Fibroblast of lung (primary cell): ENCODE data around the gene ROBO1. TPM values are rescaled to one million over a fixed set of nuclear protein-coding genes. Genes with fewer than 3 reads are reported as not detected.

Experiments used
- DNase-seq, 2 donors: peaks; one replicate each; pipeline versions ENCODE4 v3.0.0 to v3.0.0-alpha.2; 2010; ENCODE audit warnings: low read depth in 2 of 2
- H2AFZ ChIP-seq: 2 replicates; pipeline ENCODE4 v1.5.1; 2012; ENCODE audit warnings: low read length, control low read depth, inconsistent platforms
- H3K27ac ChIP-seq: 2 replicates; pipeline ENCODE4 v1.5.1; 2011; ENCODE audit warnings: low read length, control low read depth; ENCODE audit not compliant: insufficient read depth
- H3K27me3 ChIP-seq: 2 replicates; pipeline ENCODE4 v1.5.1; 2011; ENCODE audit warnings: mild to moderate bottlenecking, low read length; ENCODE audit not compliant: control insufficient read depth, insufficient read depth
- H3K36me3 ChIP-seq: 2 replicates; pipeline ENCODE4 v1.5.1; 2011; ENCODE audit warnings: low read length; ENCODE audit not compliant: control insufficient read depth, insufficient read depth
- H3K4me1 ChIP-seq: 2 replicates; pipeline ENCODE4 v1.5.1; 2011; ENCODE audit warnings: low read length; ENCODE audit not compliant: control insufficient read depth, insufficient read depth; ENCODE audit errors: extremely low read depth
- H3K4me2 ChIP-seq: 2 replicates; pipeline ENCODE4 v1.5.1; 2011; ENCODE audit warnings: low read length, control low read depth; ENCODE audit not compliant: insufficient read depth; ENCODE audit errors: extremely low read depth
- H3K4me3 ChIP-seq, 4 experiments: fragments of 200-600 bp in 1 of 4; sonication (generic) in 1 of 4; replicated peaks in 1 of 4; 2 replicates each; pipeline ENCODE4 v1.5.1; 2011 to 2016; ENCODE audit warnings: low read length in 4 of 4, low read depth in 3 of 4, mild to moderate bottlenecking in 3 of 4, control low read depth in 2 of 4, inconsistent platforms in 1 of 4, mixed read lengths in 1 of 4; ENCODE audit not compliant: insufficient read depth in 1 of 4; ENCODE audit errors: control extremely low read depth in 1 of 4
- H3K79me2 ChIP-seq: 2 replicates; pipeline ENCODE4 v1.5.1; 2012; ENCODE audit warnings: mild to moderate bottlenecking, low read length, inconsistent platforms; ENCODE audit not compliant: control insufficient read depth, insufficient read depth
- H3K9ac ChIP-seq: 2 replicates; pipeline ENCODE4 v1.5.1; 2011; ENCODE audit warnings: mild to moderate bottlenecking, low read length, control low read depth; ENCODE audit not compliant: insufficient read depth
- H3K9me3 ChIP-seq: 2 replicates; pipeline ENCODE4 v1.5.1; 2012; ENCODE audit warnings: low read depth, low read length; ENCODE audit not compliant: control insufficient read depth, insufficient read depth
- H4K20me1 ChIP-seq: 2 replicates; pipeline ENCODE4 v1.5.1; 2011; ENCODE audit warnings: low read length; ENCODE audit not compliant: control insufficient read depth, insufficient read depth; ENCODE audit errors: extremely low read depth
- EZH2 ChIP-seq: IDR thresholded peaks from 2 replicates; pipeline ENCODE4 v1.5.1; 2012; ENCODE audit warnings: low read length, control low read depth, mild to moderate bottlenecking; ENCODE audit errors: missing control alignments
- polyA plus RNA-seq, 2 donors: library from polyadenylated mRNA; depleted of rRNA in 1 of 2; stranded (reverse) in 1 of 2; unstranded in 1 of 2; fragments of >200 nt; gene quantifications; 2 replicates each; pipeline ENCODE4 v1.2.1, GENCODE V29; 2011 to 2012; ENCODE audit warnings: missing spikeins in 1 of 2
- total RNA-seq: library from RNA; depleted of rRNA; stranded (reverse); fragments of >200 nt; gene quantifications from 2 replicates; pipeline ENCODE4 v1.2.1, GENCODE V29; 2014
- TF ChIP-seq, protein P1 (sequence below), 2 donors: IDR thresholded peaks in 1 of 2; conservative IDR thresholded peaks in 1 of 2; 1 replicate in 1 of 2; 2 replicates in 1 of 2; pipeline ENCODE4 v1.5.1; 2011 to 2012; ENCODE audit warnings: low read length in 2 of 2, control low read depth in 1 of 2, inconsistent platforms in 1 of 2, low read depth in 1 of 2, mild to moderate bottlenecking in 1 of 2

The ROBO1 gene
- total and polyA plus RNA-seq, 2 donors (not counting 1 experiment from before 2014, with no cell fraction given) = 53.8 to 104 TPM

- H3K27ac ChIP-seq = no peak overlapping the region
- H3K36me3 ChIP-seq = no peaks in the 10 kb centered on the region
- no peaks in the 10 kb centered on the region for H3K79me2 ChIP-seq
- no peak overlapping the region for H3K4me2 ChIP-seq
- no peak overlapping the region for H3K4me3 ChIP-seq
- TF ChIP-seq, protein P1, sequence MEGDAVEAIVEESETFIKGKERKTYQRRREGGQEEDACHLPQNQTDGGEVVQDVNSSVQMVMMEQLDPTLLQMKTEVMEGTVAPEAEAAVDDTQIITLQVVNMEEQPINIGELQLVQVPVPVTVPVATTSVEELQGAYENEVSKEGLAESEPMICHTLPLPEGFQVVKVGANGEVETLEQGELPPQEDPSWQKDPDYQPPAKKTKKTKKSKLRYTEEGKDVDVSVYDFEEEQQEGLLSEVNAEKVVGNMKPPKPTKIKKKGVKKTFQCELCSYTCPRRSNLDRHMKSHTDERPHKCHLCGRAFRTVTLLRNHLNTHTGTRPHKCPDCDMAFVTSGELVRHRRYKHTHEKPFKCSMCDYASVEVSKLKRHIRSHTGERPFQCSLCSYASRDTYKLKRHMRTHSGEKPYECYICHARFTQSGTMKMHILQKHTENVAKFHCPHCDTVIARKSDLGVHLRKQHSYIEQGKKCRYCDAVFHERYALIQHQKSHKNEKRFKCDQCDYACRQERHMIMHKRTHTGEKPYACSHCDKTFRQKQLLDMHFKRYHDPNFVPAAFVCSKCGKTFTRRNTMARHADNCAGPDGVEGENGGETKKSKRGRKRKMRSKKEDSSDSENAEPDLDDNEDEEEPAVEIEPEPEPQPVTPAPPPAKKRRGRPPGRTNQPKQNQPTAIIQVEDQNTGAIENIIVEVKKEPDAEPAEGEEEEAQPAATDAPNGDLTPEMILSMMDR (conservative IDR thresholded peaks at IDR 0.05 in 1 of 2, IDR thresholded peaks at IDR 0.05 in 1 of 2; ENCODE audit: low read depth in 1 of 2, low read length in 2 of 2) = no peak
- no peak for TF ChIP-seq EZH2
- no peak overlapping the region for H3K9ac ChIP-seq
- H3K4me1 ChIP-seq = no peaks in the 10 kb centered on the region
- no peak overlapping the region for H2AFZ ChIP-seq
- no peak for DNase-seq
- H4K20me1 ChIP-seq = no peaks in the 10 kb centered on the region
- H3K9me3 ChIP-seq = no peaks in the 10 kb centered on the region
- no peaks in the 10 kb centered on the region for H3K27me3 ChIP-seq
Observed at GRCh38 chr3:79390352-79390751, 377.4 kb downstream of the ROBO1 start.

GRCh38 chr3:79385211-79385610 lies 382.6 kb downstream of the ROBO1 start:
- no peak overlapping the region for H2AFZ ChIP-seq
- H3K4me2 ChIP-seq = no peak overlapping the region
- H3K9ac ChIP-seq = no peak overlapping the region
- no peaks in the 10 kb centered on the region for H3K36me3 ChIP-seq
- no peaks in the 10 kb centered on the region for H3K9me3 ChIP-seq
- no peak for TF ChIP-seq EZH2
- TF ChIP-seq, protein P1 (conservative IDR thresholded peaks at IDR 0.05 in 1 of 2, IDR thresholded peaks at IDR 0.05 in 1 of 2; ENCODE audit: low read depth in 1 of 2, low read length in 2 of 2) = no peak
- H4K20me1 ChIP-seq = no peaks in the 10 kb centered on the region
- H3K4me3 ChIP-seq = no peak overlapping the region
- H3K4me1 ChIP-seq = no peaks in the 10 kb centered on the region
- H3K27ac ChIP-seq = no peak overlapping the region
- H3K27me3 ChIP-seq = no peaks in the 10 kb centered on the region
- H3K79me2 ChIP-seq = no peaks in the 10 kb centered on the region
- DNase-seq = no peak

GRCh38 chr3:79383402-79384012 lies 384.3 kb downstream of the ROBO1 start:
- Histone ChIP-seq H3K36me3 (no peaks in the 10 kb centered on the region), H4K20me1 (no peaks in the 10 kb centered on the region), H3K9ac (no peak overlapping the region), H3K4me1 (no peaks in the 10 kb centered on the region), H3K27ac (no peak overlapping the region), H2AFZ (no peak overlapping the region), H3K9me3 (no peaks in the 10 kb centered on the region), H3K27me3 (no peaks in the 10 kb centered on the region), H3K79me2 (no peaks in the 10 kb centered on the region), H3K4me3 (peak overlapping the region in 1 of 4 experiments; percentile 10), H3K4me2 (peak overlapping the region; percentile 4)
- peak; percentile 54 to 62 for DNase-seq
- TF ChIP-seq, protein P1 (conservative IDR thresholded peaks at IDR 0.05 in 1 of 2, IDR thresholded peaks at IDR 0.05 in 1 of 2; ENCODE audit: low read depth in 1 of 2, low read length in 2 of 2) = no peak
- no peak for TF ChIP-seq EZH2
